PC-3 (cell line): ENCODE measurements around the gene ZNF407. TPM values are rescaled to one million over a fixed set of nuclear protein-coding genes. Genes with fewer than 3 reads are reported as not detected.

Source experiments
- ATAC-seq: fragments of 200-7000 bp; cut with Tn5 transposase; 2 replicates; pipeline ENCODE4 v1.9.1; 2020; ENCODE audit warnings: mild to moderate bottlenecking, moderate library complexity
- BruUV-seq: library from RNA; stranded (reverse); fragments of 400-500 nt; replicated peaks from 2 replicates; lab custom pipeline; 2021; lab: Mats Ljungman, UMichigan
- CTCF ChIA-PET: fragments of 300-600 bp; sonication (Branson Sonifier 250); formaldehyde crosslinking; loops from one replicate; lab custom pipeline; 2022; ENCODE audit warnings: antibody characterized with exemption; lab: Charles Lee
- POLR2A ChIA-PET: fragments of 300-600 bp; sonication (Branson Sonifier 250); formaldehyde crosslinking; loops from one replicate; lab custom pipeline; 2022; ENCODE audit warnings: antibody characterized with exemption; ENCODE audit not compliant: unreplicated experiment; lab: Charles Lee
- DNase-seq: peaks from one replicate; pipeline ENCODE4 v3.0.0-alpha.2; 2015
- H2AFZ ChIP-seq: fragments of 300-600 bp; sonication (generic); 2 replicates; pipeline ENCODE4 v1.6.0; 2016; ENCODE audit warnings: antibody characterized with exemption, low read length
- H3F3A ChIP-seq: fragments of 300-600 bp; sonication (generic); one replicate; pipeline ENCODE4 v1.6.0; 2017; ENCODE audit warnings: antibody characterized with exemption, low read length, control low read depth, mild to moderate bottlenecking; ENCODE audit not compliant: unreplicated experiment
- H3K27ac ChIP-seq: fragments of 300-600 bp; sonication (generic); 2 replicates; pipeline ENCODE4 v1.5.1; 2016; ENCODE audit warnings: mild to moderate bottlenecking, low read length
- H3K27me3 ChIP-seq: fragments of 300-600 bp; sonication (generic); 2 replicates; pipeline ENCODE4 v1.6.1; 2016; ENCODE audit warnings: low read length, mixed read lengths
- H3K36me3 ChIP-seq: fragments of 300-600 bp; sonication (generic); 2 replicates; pipeline ENCODE4 v1.6.1; 2016; ENCODE audit warnings: low read depth, mixed run types, low read length, mixed read lengths
- H3K4me1 ChIP-seq: fragments of 300-600 bp; sonication (generic); 2 replicates; pipeline ENCODE4 v1.5.1; 2016; ENCODE audit warnings: low read length; ENCODE audit not compliant: insufficient read depth
- H3K4me2 ChIP-seq: fragments of 300-600 bp; sonication (generic); 2 replicates; pipeline ENCODE4 v1.6.0; 2016; ENCODE audit warnings: low read length
- H3K4me3 ChIP-seq: fragments of 300-600 bp; sonication (generic); 2 replicates; pipeline ENCODE4 v1.5.1; 2016; ENCODE audit warnings: mild to moderate bottlenecking, low read length, mixed read lengths
- H3K79me2 ChIP-seq: fragments of 300-600 bp; sonication (generic); 2 replicates; pipeline ENCODE4 v1.6.1; 2017; ENCODE audit warnings: low read length, mixed read lengths
- H3K9ac ChIP-seq: fragments of 300-600 bp; sonication (generic); 2 replicates; pipeline ENCODE4 v1.6.0; 2016; ENCODE audit warnings: mild to moderate bottlenecking, low read length
- H3K9me2 ChIP-seq: fragments of 300-600 bp; sonication (generic); replicated peaks from 2 replicates; pipeline ENCODE4 v1.6.1; 2016; ENCODE audit warnings: mixed run types, low read length, mixed read lengths
- H3K9me3 ChIP-seq: fragments of 300-600 bp; sonication (generic); 2 replicates; pipeline ENCODE4 v1.6.1; 2016; ENCODE audit warnings: low read length, mixed read lengths
- H4K20me1 ChIP-seq: fragments of 300-600 bp; sonication (generic); 2 replicates; pipeline ENCODE4 v1.6.1; 2016; ENCODE audit warnings: low read length, mixed read lengths
- EZH2 ChIP-seq: fragments of 300-600 bp; sonication (generic); IDR thresholded peaks from one replicate; pipeline ENCODE4 v1.6.1; 2017; ENCODE audit warnings: antibody characterized with exemption, mild to moderate bottlenecking, low read length; ENCODE audit not compliant: unreplicated experiment
- EZH2phosphoT487 ChIP-seq: fragments of 300-600 bp; sonication (generic); IDR thresholded peaks from 2 replicates; pipeline ENCODE4 v1.6.1; 2018; ENCODE audit warnings: mild to moderate bottlenecking, antibody characterized with exemption, low read length, borderline replicate concordance
- intact Hi-C: fragments of 100-400 bp; cut with micrococcal nuclease; formaldehyde crosslinking; loops from 2 replicates; pipeline ENCODE4 v1.9.0; 2023
- total RNA-seq: library from RNA; depleted of rRNA; stranded (reverse); fragments of >200 nt; gene quantifications from 2 replicates; pipeline ENCODE4 v1.2.3, GENCODE V29; 2014
- TF ChIP-seq, protein P1 (sequence below): fragments of 300-600 bp; sonication (generic); conservative IDR thresholded peaks from 2 replicates; pipeline ENCODE4 v1.5.1; 2017; ENCODE audit warnings: antibody characterized with exemption, low read depth, mild to moderate bottlenecking, low read length

The ZNF407 gene
- total RNA-seq, 1 experiment from 2014 or later, result 9.3 TPM

DNA sequence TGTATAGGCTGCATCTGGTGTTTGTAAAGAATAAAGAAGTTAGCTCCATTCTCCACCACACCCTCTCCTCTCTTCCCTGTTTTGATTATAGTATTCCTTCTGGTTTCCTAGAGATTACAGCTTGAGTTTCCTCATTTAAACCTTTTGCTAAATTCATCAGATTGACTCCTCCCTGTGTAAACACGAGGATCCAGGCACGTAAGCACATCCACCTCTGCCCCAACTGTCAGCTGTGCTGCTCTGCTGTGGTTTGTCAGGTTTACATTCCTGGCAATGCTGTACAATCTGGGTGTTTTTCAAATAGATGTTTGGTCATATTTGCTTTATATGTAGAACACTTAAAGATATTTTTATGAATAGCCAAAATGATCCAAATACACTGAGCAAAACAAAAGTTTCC lies 308.5 kb downstream of the ZNF407 start:
- peak; percentile 75 for DNase-seq
- no peaks in the 10 kb centered on the region for H3K27me3 ChIP-seq
- CTCF ChIA-PET, result interaction anchor here (1.5 kb wide), 1 partner anchor 8 kb away, joined by 3 read pairs; no protein-coding TSS in a partner anchor
- H3K27ac ChIP-seq, result peak overlapping the region; percentile 28; the same call in 1 of the 2 replicates
- H3F3A ChIP-seq, result peaks cover 3% of the 10 kb centered on the region
- no peaks in the 10 kb centered on the region for H3K9me3 ChIP-seq
- no peak overlapping the region for H3K9ac ChIP-seq
- intact Hi-C loops, result loop anchor here (1.0 kb wide), 1 partner anchor 45 kb away; no protein-coding TSS in a partner anchor
- peaks cover 16% of the 10 kb centered on the region for H3K4me1 ChIP-seq
- no peaks in the 10 kb centered on the region for H3K9me2 ChIP-seq
- no peaks in the 10 kb centered on the region for H4K20me1 ChIP-seq
- H3K36me3 ChIP-seq, result no peaks in the 10 kb centered on the region
- POLR2A ChIA-PET, result interaction anchor here (0.7 kb wide), 2 partner anchors 9 to 38 kb away, joined by 3 read pairs; no protein-coding TSS in a partner anchor
- H3K4me3 ChIP-seq, result no peak overlapping the region
- no peak for TF ChIP-seq EZH2phosphoT487
- TF ChIP-seq, protein P1, sequence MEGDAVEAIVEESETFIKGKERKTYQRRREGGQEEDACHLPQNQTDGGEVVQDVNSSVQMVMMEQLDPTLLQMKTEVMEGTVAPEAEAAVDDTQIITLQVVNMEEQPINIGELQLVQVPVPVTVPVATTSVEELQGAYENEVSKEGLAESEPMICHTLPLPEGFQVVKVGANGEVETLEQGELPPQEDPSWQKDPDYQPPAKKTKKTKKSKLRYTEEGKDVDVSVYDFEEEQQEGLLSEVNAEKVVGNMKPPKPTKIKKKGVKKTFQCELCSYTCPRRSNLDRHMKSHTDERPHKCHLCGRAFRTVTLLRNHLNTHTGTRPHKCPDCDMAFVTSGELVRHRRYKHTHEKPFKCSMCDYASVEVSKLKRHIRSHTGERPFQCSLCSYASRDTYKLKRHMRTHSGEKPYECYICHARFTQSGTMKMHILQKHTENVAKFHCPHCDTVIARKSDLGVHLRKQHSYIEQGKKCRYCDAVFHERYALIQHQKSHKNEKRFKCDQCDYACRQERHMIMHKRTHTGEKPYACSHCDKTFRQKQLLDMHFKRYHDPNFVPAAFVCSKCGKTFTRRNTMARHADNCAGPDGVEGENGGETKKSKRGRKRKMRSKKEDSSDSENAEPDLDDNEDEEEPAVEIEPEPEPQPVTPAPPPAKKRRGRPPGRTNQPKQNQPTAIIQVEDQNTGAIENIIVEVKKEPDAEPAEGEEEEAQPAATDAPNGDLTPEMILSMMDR, result no peak
- TF ChIP-seq EZH2, result no peak
- H3K4me2 ChIP-seq, result peak overlapping the region; percentile 48
- H3K79me2 ChIP-seq, result no peaks in the 10 kb centered on the region
- peak overlapping the region; percentile 30; the same call in 1 of the 2 replicates for H2AFZ ChIP-seq
- peak; percentile 100 for ATAC-seq
- BruUV-seq, result no TSS peak

DNA sequence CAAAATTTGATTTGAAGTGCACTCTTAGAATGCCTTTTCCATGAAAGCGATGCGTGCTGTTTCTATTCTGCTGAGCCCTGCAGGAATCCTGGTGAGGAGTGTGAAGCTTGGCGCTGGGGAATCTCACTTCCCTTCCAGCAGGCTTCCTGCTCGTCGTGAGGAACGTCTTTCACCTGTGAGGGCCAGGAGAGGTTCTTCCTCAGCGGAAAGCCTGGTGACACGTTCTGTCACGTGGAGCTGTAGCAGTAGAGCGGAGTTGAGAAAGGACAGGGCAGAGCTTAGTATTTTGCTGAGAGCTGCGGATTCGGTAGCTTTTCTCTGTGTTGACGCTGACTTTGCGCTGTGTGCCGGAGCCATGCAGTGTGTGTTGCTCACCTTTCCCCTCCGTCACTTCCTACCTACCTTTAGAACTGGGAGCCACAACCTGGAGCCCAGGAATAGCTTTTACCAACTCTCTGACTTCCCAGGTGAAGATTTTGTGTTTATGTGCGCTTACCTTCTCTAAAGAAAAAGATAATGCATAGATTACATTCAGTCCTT lies 316.5 kb downstream of the ZNF407 start:
- ATAC-seq (no peak), DNase-seq (no peak)
- no peaks in the 10 kb centered on the region for H3K9me2 ChIP-seq
- H2AFZ ChIP-seq, result no peak overlapping the region
- no peak overlapping the region for H3K27ac ChIP-seq
- H3K27me3 ChIP-seq, result no peaks in the 10 kb centered on the region
- intact Hi-C loops, result no loop called here
- ChIA-PET CTCF (no interaction called here), POLR2A (no interaction called here)
- H4K20me1 ChIP-seq, result no peaks in the 10 kb centered on the region
- H3K9ac ChIP-seq, result no peak overlapping the region
- no peaks in the 10 kb centered on the region for H3K79me2 ChIP-seq
- no peaks in the 10 kb centered on the region for H3K36me3 ChIP-seq
- BruUV-seq, result no TSS peak
- no peaks in the 10 kb centered on the region for H3K9me3 ChIP-seq
- no peak overlapping the region for H3K4me3 ChIP-seq
- H3K4me1 ChIP-seq, result peaks cover 11% of the 10 kb centered on the region
- no peak for TF ChIP-seq EZH2phosphoT487
- no peak for TF ChIP-seq EZH2
- TF ChIP-seq, protein P1, result no peak
- H3F3A ChIP-seq, result no peaks in the 10 kb centered on the region
- H3K4me2 ChIP-seq, result no peak overlapping the region

DNA sequence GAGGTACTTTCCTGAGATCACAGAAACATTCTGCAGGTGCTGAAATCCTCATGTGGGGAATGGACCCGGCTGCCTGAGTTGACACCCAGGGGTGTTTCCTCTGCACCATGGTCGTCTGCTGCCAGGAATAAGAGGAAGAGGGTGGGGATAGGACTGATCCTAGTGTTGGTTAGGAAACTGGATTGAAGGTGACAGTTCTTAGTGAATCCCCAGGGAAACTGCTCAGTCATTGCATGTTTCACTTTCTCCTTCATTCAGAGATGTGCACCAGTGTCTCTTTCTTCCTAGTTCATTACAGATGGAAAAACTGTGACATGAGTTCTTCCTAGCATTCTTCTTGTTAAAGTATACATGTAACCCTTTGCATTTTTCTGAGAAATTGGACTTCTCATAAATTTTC lies 317.0 kb downstream of the ZNF407 start:
- intact Hi-C loops, result no loop called here
- H3K36me3 ChIP-seq, result no peaks in the 10 kb centered on the region
- ChIA-PET POLR2A (no interaction called here), CTCF (no interaction called here)
- no peak overlapping the region for H3K4me2 ChIP-seq
- no peak overlapping the region for H2AFZ ChIP-seq
- no peaks in the 10 kb centered on the region for H3K9me3 ChIP-seq
- no peak overlapping the region for H3K9ac ChIP-seq
- no peak overlapping the region for H3K4me3 ChIP-seq
- TF ChIP-seq, protein P1, result no peak
- no peak for TF ChIP-seq EZH2
- no peak for TF ChIP-seq EZH2phosphoT487
- no peaks in the 10 kb centered on the region for H3K79me2 ChIP-seq
- H3F3A ChIP-seq, result no peaks in the 10 kb centered on the region
- H3K4me1 ChIP-seq, result peaks cover 11% of the 10 kb centered on the region
- H3K27me3 ChIP-seq, result no peaks in the 10 kb centered on the region
- DNase-seq (no peak), ATAC-seq (no peak)
- no peaks in the 10 kb centered on the region for H3K9me2 ChIP-seq
- no peaks in the 10 kb centered on the region for H4K20me1 ChIP-seq
- H3K27ac ChIP-seq, result no peak overlapping the region
- no TSS peak for BruUV-seq
